ENCODE results near the gene TMEM123. TPM values are rescaled to one million over a fixed set of nuclear protein-coding genes. Genes with fewer than 3 reads are reported as not detected.

Gene TMEM123
- total and polyA plus RNA-seq, 2 of the 13 experiments (the other 11 are each of a cell fraction or from before 2014, with no cell fraction given) = 365 to 2,761 TPM

DNA sequence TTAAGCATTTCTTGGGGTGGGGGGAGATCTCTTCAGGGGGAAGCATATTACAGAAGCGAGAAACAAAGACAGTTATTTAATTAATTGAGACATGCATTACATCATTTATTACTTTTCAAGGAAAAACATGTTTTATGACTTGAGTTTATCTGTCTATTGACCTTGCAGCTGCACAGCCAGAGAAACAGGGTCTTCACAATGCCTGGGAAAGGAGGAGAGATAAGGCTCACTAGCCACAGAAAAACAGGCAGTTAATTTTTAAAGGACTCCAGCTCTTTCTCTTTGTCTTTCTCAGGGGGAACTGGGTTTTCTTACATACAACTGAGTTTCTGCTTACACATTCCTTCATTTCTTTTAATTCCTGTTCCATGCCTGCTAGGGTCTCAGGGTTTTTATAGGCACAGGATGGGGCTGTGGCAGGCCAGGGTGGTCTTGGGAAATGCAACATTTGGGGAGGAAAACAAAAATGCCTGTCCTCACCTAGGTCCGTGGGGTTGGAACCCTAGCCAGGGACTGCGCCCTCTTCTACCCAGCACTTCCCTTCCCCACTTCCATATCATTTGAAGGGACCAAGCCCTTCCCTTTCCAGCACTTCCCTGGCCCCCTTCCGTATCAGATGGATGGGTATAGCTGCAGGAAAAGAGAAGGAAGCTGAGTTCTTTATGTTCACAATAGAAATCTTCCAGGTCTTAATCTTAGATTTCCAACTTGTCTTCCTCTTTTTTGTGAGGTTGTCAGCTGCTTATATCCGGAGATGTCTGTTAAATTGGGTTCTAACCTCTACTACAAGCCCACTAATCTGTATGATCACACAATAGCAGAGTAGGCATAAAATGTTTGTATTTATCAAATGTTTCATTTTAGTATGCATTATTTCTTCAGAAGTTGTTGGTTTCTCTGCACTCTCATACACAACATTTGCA is 67.2 kb downstream of the TMEM123 start:
- no peak overlapping the region for H2AFZ ChIP-seq (ENCODE audit: low read length)
- H3K4me2 ChIP-seq (ENCODE audit: low read depth, low read length) = no peak overlapping the region

More for the DNA sequence above, 67.2 kb downstream of the TMEM123 start:
- Histone ChIP-seq H3K27me3 (ENCODE audit: control insufficient read depth in 1 of 2, insufficient read depth in 2 of 2, low read length in 2 of 2) (no peaks in the 10 kb centered on the region), H3K4me1 (ENCODE audit: insufficient read depth, low read length) (no peaks in the 10 kb centered on the region), H3K79me2 (ENCODE audit: insufficient read depth, low read length) (no peaks in the 10 kb centered on the region), H4K20me1 (ENCODE audit: insufficient read depth, low read length) (no peaks in the 10 kb centered on the region), H3K9ac (ENCODE audit: insufficient read depth, low read depth, low read length) (no peak overlapping the region), H3K36me3 (replicated peaks in 1 of 2; ENCODE audit: control insufficient read depth in 1 of 2, insufficient read depth in 2 of 2, low read length in 2 of 2) (peaks cover 4 to 28% of the 10 kb centered on the region in 2 experiments; a peak in 4 of 5 replicates), H3K9me3 (ENCODE audit: low read length) (no peaks in the 10 kb centered on the region), H3K27ac (ENCODE audit: extremely low read length, insufficient read depth, low read length) (no peak overlapping the region), H3K4me3 (replicated peaks in 1 of 3; ENCODE audit: insufficient read depth in 1 of 3, low read depth in 2 of 3, low read length in 3 of 3) (no peak overlapping the region)
- intact Hi-C loops (cut with micrococcal nuclease; ENCODE audit: unreplicated experiment) = no loop called here
- ATAC-seq = no peak
- no peak for DNase-seq (ENCODE audit: low spot score)
- CTCF ChIA-PET (ENCODE audit: low intra/inter-chr PET ratio, low total read pairs) = no interaction called here
- FAIRE-seq = no peak
- TF ChIP-seq HCFC1 (IDR thresholded peaks at IDR 0.05; ENCODE audit: low read depth, low read length) (no peak), SNAPC4 (CRISPR knock-in tag; IDR thresholded peaks at IDR 0.05) (no peak), ZNF281 (CRISPR knock-in tag; IDR thresholded peaks at IDR 0.05; ENCODE audit: borderline replicate concordance) (no peak), SYNCRIP (IDR thresholded peaks at IDR 0.05; ENCODE audit: insufficient read depth, low read depth, low read length) (no peak), ZNF350 (CRISPR knock-in tag; IDR thresholded peaks at IDR 0.05; ENCODE audit: borderline replicate concordance, low read depth) (no peak), EEA1 (CRISPR knock-in tag; IDR thresholded peaks at IDR 0.05; ENCODE audit: borderline replicate concordance) (no peak), ZFP41 (CRISPR knock-in tag; IDR thresholded peaks at IDR 0.05; ENCODE audit: borderline replicate concordance) (no peak)
- TF ChIP-seq, protein P1, sequence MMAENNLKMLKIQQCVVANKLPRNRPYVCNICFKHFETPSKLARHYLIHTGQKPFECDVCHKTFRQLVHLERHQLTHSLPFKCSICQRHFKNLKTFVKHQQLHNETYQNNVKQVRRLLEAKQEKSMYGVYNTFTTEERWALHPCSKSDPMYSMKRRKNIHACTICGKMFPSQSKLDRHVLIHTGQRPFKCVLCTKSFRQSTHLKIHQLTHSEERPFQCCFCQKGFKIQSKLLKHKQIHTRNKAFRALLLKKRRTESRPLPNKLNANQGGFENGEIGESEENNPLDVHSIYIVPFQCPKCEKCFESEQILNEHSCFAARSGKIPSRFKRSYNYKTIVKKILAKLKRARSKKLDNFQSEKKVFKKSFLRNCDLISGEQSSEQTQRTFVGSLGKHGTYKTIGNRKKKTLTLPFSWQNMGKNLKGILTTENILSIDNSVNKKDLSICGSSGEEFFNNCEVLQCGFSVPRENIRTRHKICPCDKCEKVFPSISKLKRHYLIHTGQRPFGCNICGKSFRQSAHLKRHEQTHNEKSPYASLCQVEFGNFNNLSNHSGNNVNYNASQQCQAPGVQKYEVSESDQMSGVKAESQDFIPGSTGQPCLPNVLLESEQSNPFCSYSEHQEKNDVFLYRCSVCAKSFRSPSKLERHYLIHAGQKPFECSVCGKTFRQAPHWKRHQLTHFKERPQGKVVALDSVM (CRISPR knock-in tag; IDR thresholded peaks at IDR 0.05) = no peak
- TF ChIP-seq, protein P2, sequence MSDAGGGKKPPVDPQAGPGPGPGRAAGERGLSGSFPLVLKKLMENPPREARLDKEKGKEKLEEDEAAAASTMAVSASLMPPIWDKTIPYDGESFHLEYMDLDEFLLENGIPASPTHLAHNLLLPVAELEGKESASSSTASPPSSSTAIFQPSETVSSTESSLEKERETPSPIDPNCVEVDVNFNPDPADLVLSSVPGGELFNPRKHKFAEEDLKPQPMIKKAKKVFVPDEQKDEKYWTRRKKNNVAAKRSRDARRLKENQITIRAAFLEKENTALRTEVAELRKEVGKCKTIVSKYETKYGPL (CRISPR knock-in tag; IDR thresholded peaks at IDR 0.05) = no peak
- TF ChIP-seq, protein P3, sequence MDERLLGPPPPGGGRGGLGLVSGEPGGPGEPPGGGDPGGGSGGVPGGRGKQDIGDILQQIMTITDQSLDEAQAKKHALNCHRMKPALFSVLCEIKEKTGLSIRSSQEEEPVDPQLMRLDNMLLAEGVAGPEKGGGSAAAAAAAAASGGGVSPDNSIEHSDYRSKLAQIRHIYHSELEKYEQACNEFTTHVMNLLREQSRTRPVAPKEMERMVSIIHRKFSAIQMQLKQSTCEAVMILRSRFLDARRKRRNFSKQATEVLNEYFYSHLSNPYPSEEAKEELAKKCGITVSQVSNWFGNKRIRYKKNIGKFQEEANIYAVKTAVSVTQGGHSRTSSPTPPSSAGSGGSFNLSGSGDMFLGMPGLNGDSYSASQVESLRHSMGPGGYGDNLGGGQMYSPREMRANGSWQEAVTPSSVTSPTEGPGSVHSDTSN (CRISPR knock-in tag; IDR thresholded peaks at IDR 0.05) = no peak
- BruUV-seq (replicated peaks) = no TSS peak
- in situ Hi-C loops (cut with HindIII; ENCODE audit: extremely low pct_ligation_motif_present, low pct_unique_long_range_greater_than_20kb) = loop anchor here (5.0 kb wide), 1 partner anchor 112 kb away; no protein-coding TSS in a partner anchor
- 97% methylated on average over 5 of the region's 5 CpGs for WGBS (ENCODE audit: low lambda C conversion rate)
- POLR2A ChIA-PET = no interaction called here

All from HepG2 (cell line).